IMR-90 (cell line): Measurements from ENCODE around the gene FAM13B. TPM values are rescaled to one million over a fixed set of nuclear protein-coding genes. Genes with fewer than 3 reads are reported as not detected.
A peak's percentile ranks its signal among the peaks of the same experiment; 100 is the strongest.

Experiments
- ATAC-seq: fragments of 200-7000 bp; cut with Tn5 transposase; 2 replicates; pipeline ENCODE4 v1.9.1; 2020; ENCODE audit warnings: low read depth, mild to moderate bottlenecking, moderate library complexity
- BruUV-seq: library from RNA; stranded (reverse); fragments of 400-500 nt; replicated peaks from 2 replicates; lab custom pipeline; 2021; lab: Mats Ljungman, UMichigan
- CTCF ChIA-PET: fragments of 300-600 bp; formaldehyde crosslinking; extraction: SDS; loops from one replicate; lab custom pipeline; 2021; ENCODE audit warnings: antibody characterized with exemption; lab: Yijun Ruan, JAX
- POLR2A ChIA-PET: fragments of 300-600 bp; sonication (Branson Sonifier 250); formaldehyde crosslinking; loops from one replicate; lab custom pipeline; 2022; ENCODE audit warnings: antibody characterized with exemption; ENCODE audit not compliant: unreplicated experiment; lab: Charles Lee
- DNase-seq: peaks from one replicate; pipeline ENCODE4 v3.0.0; 2013
- H2AFZ ChIP-seq: replicated peaks from 2 replicates; pipeline ENCODE3; 2013; ENCODE audit warnings: low read length, mild to moderate bottlenecking; ENCODE audit not compliant: poor library complexity
- H2AK5ac ChIP-seq: 2 replicates; pipeline ENCODE4 v1.6.1; 2013; ENCODE audit warnings: low read depth, low read length, inconsistent platforms
- H2AK9ac ChIP-seq: replicated peaks from 2 replicates; pipeline ENCODE3; 2013; ENCODE audit warnings: mild to moderate bottlenecking, low read depth, low read length, moderate library complexity; ENCODE audit not compliant: poor library complexity
- H2BK120ac ChIP-seq: 2 replicates; pipeline ENCODE4 v1.6.1; 2013; ENCODE audit warnings: low read depth, low read length, inconsistent platforms
- H2BK15ac ChIP-seq: 3 replicates; pipeline ENCODE4 v1.6.1; 2013; ENCODE audit warnings: low read depth, low read length, inconsistent platforms
- H2BK20ac ChIP-seq: 2 replicates; pipeline ENCODE4 v1.6.1; 2013; ENCODE audit warnings: low read depth, mild to moderate bottlenecking, inconsistent platforms, low read length, moderate library complexity
- H2BK5ac ChIP-seq: 2 replicates; pipeline ENCODE4 v1.6.1; 2013; ENCODE audit warnings: mild to moderate bottlenecking, low read depth, low read length, inconsistent platforms; ENCODE audit not compliant: poor library complexity, severe bottlenecking
- H3K14ac ChIP-seq: replicated peaks from 2 replicates; pipeline ENCODE4 v1.6.1; 2013; ENCODE audit warnings: low read depth, low read length, inconsistent platforms
- H3K18ac ChIP-seq: 2 replicates; pipeline ENCODE4 v1.6.1; 2013; ENCODE audit warnings: low read depth, low read length, control low read depth
- H3K23ac ChIP-seq: 2 replicates; pipeline ENCODE4 v1.6.1; 2013; ENCODE audit warnings: low read depth, low read length, inconsistent platforms
- H3K27ac ChIP-seq: 2 replicates; pipeline ENCODE4 v1.5.1; 2013; ENCODE audit warnings: mild to moderate bottlenecking, control low read depth, low read length; ENCODE audit not compliant: insufficient read depth
- H3K27me3 ChIP-seq: 2 replicates; pipeline ENCODE4 v1.6.1; 2013; ENCODE audit warnings: low read length; ENCODE audit not compliant: control insufficient read depth, insufficient read depth
- H3K36me3 ChIP-seq: 2 replicates; pipeline ENCODE4 v1.6.1; 2013; ENCODE audit warnings: low read length, mixed read lengths; ENCODE audit not compliant: control insufficient read depth, insufficient read depth
- H3K4ac ChIP-seq: 2 replicates; pipeline ENCODE4 v1.6.1; 2013; ENCODE audit warnings: low read depth, low read length, inconsistent platforms
- H3K4me1 ChIP-seq: 2 replicates; pipeline ENCODE4 v1.6.1; 2013; ENCODE audit warnings: low read length, mixed read lengths; ENCODE audit not compliant: control insufficient read depth, insufficient read depth
- H3K4me2 ChIP-seq: 2 replicates; pipeline ENCODE4 v1.6.1; 2013; ENCODE audit warnings: low read depth, mild to moderate bottlenecking, control low read depth, low read length, moderate library complexity
- H3K4me3 ChIP-seq: 2 replicates; pipeline ENCODE4 v1.5.1; 2013; ENCODE audit warnings: low read depth, mild to moderate bottlenecking, control low read depth, low read length, moderate library complexity; ENCODE audit not compliant: insufficient read depth
- H3K56ac ChIP-seq: 2 replicates; pipeline ENCODE4 v1.6.1; 2013; ENCODE audit warnings: low read length, inconsistent platforms; ENCODE audit not compliant: insufficient read depth; ENCODE audit errors: extremely low read depth
- H3K79me1 ChIP-seq, 2 experiments: 2 replicates each; pipeline ENCODE4 v1.6.1; 2013; ENCODE audit warnings: low read length in 2 of 2, inconsistent platforms in 1 of 2, low read depth in 1 of 2
- H3K9ac ChIP-seq: 2 replicates; pipeline ENCODE4 v1.6.1; 2013; ENCODE audit warnings: low read depth, low read length, control low read depth
- H3K9me1 ChIP-seq: 2 replicates; pipeline ENCODE4 v1.6.1; 2013; ENCODE audit warnings: low read length, inconsistent platforms; ENCODE audit not compliant: insufficient read depth
- H3K9me3 ChIP-seq: 2 replicates; pipeline ENCODE4 v1.6.1; 2013; ENCODE audit warnings: low read length; ENCODE audit not compliant: control insufficient read depth, insufficient read depth
- H4K20me1 ChIP-seq: 2 replicates; pipeline ENCODE4 v1.6.1; 2013; ENCODE audit warnings: low read length, inconsistent platforms; ENCODE audit not compliant: insufficient read depth
- H4K5ac ChIP-seq: 2 replicates; pipeline ENCODE4 v1.6.1; 2013; ENCODE audit warnings: mild to moderate bottlenecking, low read depth, low read length, control low read depth
- H4K8ac ChIP-seq, 2 experiments: 2 replicates each; pipeline ENCODE4 v1.6.1; 2013; ENCODE audit warnings: low read depth in 2 of 2, low read length in 2 of 2, control low read depth in 1 of 2, inconsistent platforms in 1 of 2
- H4K91ac ChIP-seq: 2 replicates; pipeline ENCODE4 v1.6.1; 2013; ENCODE audit warnings: low read depth, low read length, inconsistent platforms; ENCODE audit not compliant: insufficient read depth
- MXI1 ChIP-seq: IDR thresholded peaks from 2 replicates; pipeline ENCODE4 v1.6.1; 2012; ENCODE audit warnings: low read depth, mild to moderate bottlenecking, low read length, moderate library complexity, borderline replicate concordance
- NFE2L2 ChIP-seq: fragments of 150-350 bp; IDR thresholded peaks from 2 replicates; pipeline ENCODE4 v1.6.1; 2016; ENCODE audit warnings: low read depth, mild to moderate bottlenecking, low read length
- WGBS, 2 experiments: methylation state at CpG; one replicate each; pipeline versions ENCODE4 v1.1.5 to v1.1.7; 2013; ENCODE audit warnings: missing lambda C conversion rate in 2 of 2; ENCODE audit not compliant: insufficient read length in 1 of 2; ENCODE audit errors: extremely low coverage in 2 of 2; 5-methylcytosine and 5-hydroxymethylcytosine counted together
- dilution Hi-C: fragments of 300-500 bp; cut with HindIII; formaldehyde crosslinking; loops from one replicate; pipeline ENCODE4 v1.14.3; 2018; ENCODE audit warnings: low sequenced_read_pairs; ENCODE audit not compliant: unreplicated experiment
- in situ Hi-C: fragments of 300-500 bp; cut with MboI; formaldehyde crosslinking; loops from 3 replicates; pipeline ENCODE4 v1.14.3; 2019; ENCODE audit warnings: low sequenced_read_pairs, inconsistent platforms, mixed read lengths
- intact Hi-C: fragments of 100-400 bp; cut with micrococcal nuclease; formaldehyde crosslinking; loops from 2 replicates; pipeline ENCODE4 v1.10.0; 2022
- polyA plus RNA-seq, 3 experiments: library from polyadenylated mRNA; depleted of rRNA; stranded (reverse); fragments of >200 nt; gene quantifications; 2 replicates each; pipeline ENCODE4 v1.2.3, GENCODE V29; 2012; ENCODE audit warnings: low replicate concordance in 1 of 3
- total RNA-seq: library from RNA; depleted of rRNA; stranded (reverse); fragments of >200 nt; gene quantifications from 2 replicates; pipeline ENCODE4 v1.2.3, GENCODE V29; 2012

The FAM13B gene
- total and polyA plus RNA-seq, 2 of the 4 experiments (the other 2 are of a cell fraction) = 14.6 to 15.1 TPM

DNA sequence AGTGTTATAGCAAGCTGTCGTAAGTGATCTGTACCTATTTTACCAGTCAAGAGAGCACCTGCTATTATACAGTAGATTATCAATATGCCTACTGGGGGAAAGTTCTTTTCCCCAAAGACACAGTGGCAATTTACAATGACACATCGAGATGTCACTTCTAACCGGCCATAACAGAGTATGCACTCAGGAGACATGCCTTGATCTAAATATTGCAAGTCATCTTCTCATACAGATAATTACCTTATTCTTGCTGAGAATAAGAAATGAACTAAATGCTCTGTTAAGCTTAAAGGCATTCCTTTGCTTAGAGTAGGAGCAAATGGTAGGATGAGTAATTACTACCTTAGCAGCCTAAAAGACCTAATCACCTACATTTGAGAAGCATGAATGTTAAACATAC is 72.1 kb downstream of the FAM13B start:
- H2AK5ac ChIP-seq = no peak overlapping the region
- H2AFZ ChIP-seq = no peak overlapping the region
- no peak overlapping the region for H3K27ac ChIP-seq
- no peak overlapping the region for H4K91ac ChIP-seq
- intact Hi-C loops = no loop called here
- CTCF ChIA-PET = interaction anchor here (0.6 kb wide), 1 partner anchor 19 kb away, joined by 4 read pairs; no protein-coding TSS in a partner anchor
- no peak overlapping the region for H2AK9ac ChIP-seq
- peaks cover 13 to 14% of the 10 kb centered on the region in 2 experiments for H3K79me1 ChIP-seq
- H3K56ac ChIP-seq = no peak overlapping the region
- H3K36me3 ChIP-seq = peaks cover 7% of the 10 kb centered on the region
- no peak overlapping the region for H4K8ac ChIP-seq
- H3K4ac ChIP-seq = no peak overlapping the region
- 0 out of 2 replicates have a peak, but pooled peaks cover 2% of the 10 kb centered on the region for H3K4me1 ChIP-seq
- DNase-seq (no peak), ATAC-seq (no peak)
- dilution Hi-C loops = no loop called here
- no peaks in the 10 kb centered on the region; the same call in 1 of the 2 replicates for H3K9me1 ChIP-seq
- TF ChIP-seq NFE2L2 = peak; percentile 64; the same call in 1 of the 2 replicates
- no peak for TF ChIP-seq MXI1
- H3K18ac ChIP-seq = no peak overlapping the region
- WGBS, 2 experiments = no CpG with 5 or more reads among the region's 3 CpGs
- in situ Hi-C loops = no loop called here
- H3K4me2 ChIP-seq = no peak overlapping the region
- H3K9ac ChIP-seq = no peak overlapping the region
- H3K27me3 ChIP-seq = no peaks in the 10 kb centered on the region
- H3K14ac ChIP-seq = no peak overlapping the region
- H4K20me1 ChIP-seq = no peaks in the 10 kb centered on the region
- H2BK120ac ChIP-seq = no peak overlapping the region
- H2BK5ac ChIP-seq = no peak overlapping the region
- H3K23ac ChIP-seq = no peak overlapping the region
- POLR2A ChIA-PET = no interaction called here
- BruUV-seq = no TSS peak
- H3K9me3 ChIP-seq = no peaks in the 10 kb centered on the region
- H2BK15ac ChIP-seq = no peak overlapping the region
- no peak overlapping the region for H3K4me3 ChIP-seq
- no peak overlapping the region for H4K5ac ChIP-seq
- H2BK20ac ChIP-seq = no peak overlapping the region
